Stimulated activated CD4-positive, alpha-beta T cell treated with anti-CD3 and anti-CD28 coated beads, Interleukin-2, amount 100 ng/mL, for 48 hours (primary cell): Measurements from ENCODE around the gene OR8G5.
"Not testable (repeated sequence)": the region's sequence is repeated elsewhere in the genome, so short reads cannot be mapped to it uniquely, and the experiment has no call there.

Source experiments
- DNase-seq, 2 donors: peaks; one replicate each; pipeline ENCODE4 v3.0.0-alpha.2; 2020

The OR8G5 gene

GRCh38 chr11:124256076-124256475 is at the start of gene OR8G5:
Gene OR8G5 (plus strand): TSS chr11:124256376. CDS start chr11:124264932, 8,556 bp downstream.
- no peak for DNase-seq

DNA sequence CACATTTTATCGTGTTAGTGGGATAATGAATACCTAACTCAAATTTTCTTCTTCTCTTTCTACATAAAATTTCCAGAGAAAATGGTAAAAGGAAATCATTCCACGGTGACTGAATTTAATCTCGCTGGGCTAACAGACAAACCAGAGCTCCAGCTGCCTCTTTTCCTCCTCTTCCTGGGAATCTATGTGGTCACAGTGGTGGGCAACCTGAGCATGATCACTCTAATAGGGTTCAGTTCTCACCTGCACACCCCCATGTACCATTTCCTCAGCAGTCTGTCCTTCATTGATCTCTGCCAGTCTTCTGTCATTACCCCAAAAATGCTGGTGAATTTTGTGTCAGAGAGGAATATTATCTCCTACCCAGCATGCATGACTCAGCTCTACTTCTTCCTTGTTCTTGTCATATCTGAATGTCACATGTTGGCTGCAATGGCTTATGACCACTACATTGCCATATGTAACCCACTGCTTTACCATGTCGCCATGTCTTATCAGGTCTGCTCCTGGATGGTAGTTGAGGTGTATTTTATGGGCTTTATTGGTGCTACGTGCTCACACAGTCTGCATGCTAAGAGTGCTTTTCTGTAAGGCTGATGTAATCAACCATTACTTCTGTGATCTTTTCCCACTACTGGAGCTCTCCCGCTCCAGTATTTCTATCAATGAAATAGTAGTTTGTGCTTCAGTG is 48.9 kb upstream of the OR8G5 start:
- DNase-seq, result no peak

DNA sequence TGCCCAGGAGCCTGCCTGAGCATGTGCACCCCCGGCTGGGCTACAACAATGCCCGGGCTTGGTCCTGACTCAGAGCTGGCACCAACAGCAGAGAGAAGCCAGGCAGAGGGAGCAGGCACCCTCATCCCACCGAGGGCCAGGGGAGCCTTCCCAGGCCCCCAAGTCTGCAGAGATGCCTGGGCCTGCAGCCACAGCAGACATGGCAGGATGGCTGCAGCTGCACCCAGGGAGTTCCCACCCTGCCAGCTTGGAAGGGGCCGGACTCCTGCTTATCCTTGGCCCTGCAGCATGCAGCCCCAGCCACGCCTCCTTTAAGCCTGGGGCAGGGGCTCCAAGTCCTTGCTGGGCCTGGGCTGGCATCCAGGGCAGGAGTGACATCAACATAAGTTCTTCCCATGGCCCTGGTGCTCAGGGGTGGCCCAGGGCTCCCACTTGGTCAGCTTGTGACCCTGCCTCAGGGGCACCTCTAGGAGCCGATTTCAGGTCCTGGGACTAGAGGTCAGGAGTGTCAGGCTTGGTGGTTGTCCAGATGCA is 46.3 kb upstream of the OR8G5 start:
- no peak for DNase-seq

DNA sequence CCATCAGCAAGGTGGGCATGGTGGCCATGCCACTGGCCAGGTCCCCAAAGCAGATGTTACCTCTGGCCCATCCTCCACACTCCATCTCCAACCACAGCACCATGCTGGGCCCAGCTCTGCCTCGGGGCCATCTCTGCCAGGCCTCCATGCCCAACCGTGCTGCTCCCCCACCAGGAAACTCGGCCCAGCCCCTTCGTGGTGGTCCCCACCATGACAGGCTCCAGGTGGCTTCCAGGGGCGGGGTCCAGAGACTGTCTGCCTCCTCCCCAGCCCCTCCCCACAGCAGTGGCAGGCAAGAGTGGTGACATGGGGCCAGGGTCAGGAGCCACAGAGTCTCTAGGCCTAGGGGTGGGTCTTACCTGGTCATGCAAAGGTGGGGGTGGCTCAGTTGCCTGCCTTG is 45.8 kb upstream of the OR8G5 start:
- no peak for DNase-seq

GRCh38 chr11:124211321-124211720 is 44.9 kb upstream of the OR8G5 start:
- no peak for DNase-seq

- DNase-seq, result no peak
These were observed 42.1 kb upstream of the OR8G5 start for GRCh38 chr11:124214027-124214426.

GRCh38 chr11:124219126-124219525 is 37.0 kb upstream of the OR8G5 start:
- DNase-seq, result no peak

GRCh38 chr11:124222407-124222806 is 33.8 kb upstream of the OR8G5 start:
- DNase-seq, result no peak

DNA sequence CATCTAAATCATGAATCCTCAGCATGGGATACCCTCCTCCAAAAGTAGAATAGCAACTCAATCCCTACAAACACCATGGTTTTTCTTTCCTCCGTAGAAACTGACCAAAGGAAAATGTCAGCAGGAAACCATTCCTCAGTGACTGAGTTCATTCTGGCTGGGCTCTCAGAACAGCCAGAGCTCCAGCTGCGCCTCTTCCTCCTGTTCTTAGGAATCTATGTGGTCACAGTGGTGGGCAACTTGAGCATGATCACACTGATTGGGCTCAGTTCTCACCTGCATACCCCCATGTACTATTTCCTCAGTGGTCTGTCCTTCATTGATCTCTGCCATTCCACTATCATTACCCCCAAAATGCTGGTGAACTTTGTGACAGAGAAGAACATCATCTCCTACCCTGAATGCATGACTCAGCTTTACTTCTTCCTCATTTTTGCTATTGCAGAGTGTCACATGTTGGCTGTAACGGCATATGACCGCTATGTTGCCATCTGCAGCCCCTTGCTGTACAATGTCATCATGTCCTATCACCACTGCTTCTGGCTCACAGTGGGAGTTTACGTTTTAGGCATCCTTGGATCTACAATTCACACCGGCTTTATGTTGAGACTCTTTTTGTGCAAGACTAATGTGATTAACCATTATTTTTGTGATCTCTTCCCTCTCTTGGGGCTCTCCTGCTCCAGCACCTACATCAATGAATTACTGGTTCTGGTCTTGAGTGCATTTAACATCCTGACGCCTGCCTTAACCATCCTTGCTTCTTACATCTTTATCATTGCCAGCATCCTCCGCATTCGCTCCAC is 31.4 kb upstream of the OR8G5 start:
- DNase-seq, result not testable (repeated sequence)

GRCh38 chr11:124225471-124225870 is 30.7 kb upstream of the OR8G5 start:
- DNase-seq, result no peak

- no peak for DNase-seq
These were observed 22.8 kb upstream of the OR8G5 start for GRCh38 chr11:124233376-124233775.

DNA sequence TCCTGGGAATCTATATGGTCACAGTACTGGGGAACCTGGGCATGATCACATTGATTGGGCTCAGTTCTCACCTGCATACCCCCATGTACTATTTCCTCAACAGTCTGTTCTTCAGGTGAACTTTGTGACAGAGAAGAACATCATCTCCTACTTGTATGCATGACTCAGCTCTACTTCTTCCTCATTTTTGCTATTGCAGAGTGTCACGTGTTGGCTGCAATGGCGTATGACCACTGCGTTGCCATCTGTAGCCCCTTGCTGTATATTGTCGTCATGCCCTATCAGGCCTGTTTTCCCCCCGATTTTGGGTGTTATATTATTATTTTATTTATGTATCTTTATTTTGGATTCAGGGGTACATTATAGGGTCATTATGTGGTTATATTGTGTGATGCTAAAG is 17.7 kb upstream of the OR8G5 start:
- no peak for DNase-seq

DNA sequence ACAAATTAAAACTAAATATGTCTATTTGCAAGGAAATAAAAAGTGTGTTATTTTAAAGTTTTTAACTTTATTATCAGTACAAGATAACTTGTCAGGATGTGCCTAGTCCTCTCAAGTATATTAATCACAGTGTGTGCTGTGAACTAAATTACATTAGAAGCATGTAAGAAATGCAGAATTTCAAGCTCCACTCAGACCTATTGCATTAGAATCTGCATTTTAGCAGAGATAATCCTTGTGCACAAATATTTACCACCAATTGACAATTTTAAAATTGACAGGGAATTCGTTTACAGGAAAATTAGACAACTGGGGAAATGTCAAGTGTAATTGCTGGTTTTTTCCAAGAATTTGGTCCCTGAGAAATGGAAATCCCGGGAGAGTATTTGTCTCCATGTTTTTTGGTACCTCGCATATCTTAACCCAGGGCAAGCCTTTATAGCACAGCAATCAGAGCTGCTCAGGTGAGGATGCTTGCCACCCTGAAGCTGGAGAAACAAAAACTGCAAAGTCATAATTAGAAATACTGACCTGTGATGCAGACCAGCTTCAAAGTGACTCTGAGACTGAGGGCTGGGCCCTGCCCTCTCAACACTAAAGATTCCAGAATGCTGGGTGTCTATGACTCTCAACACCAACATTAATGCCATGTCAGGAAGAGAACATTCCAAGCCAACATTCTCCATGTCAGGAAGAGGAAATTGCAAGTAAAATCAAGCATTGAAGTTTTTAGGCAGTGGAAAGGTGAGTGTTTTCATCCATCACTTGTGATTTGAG is 15.4 kb upstream of the OR8G5 start, which contains the start of gene OR8G1:
Gene OR8G1 (plus strand): TSS at position 475 of the 777 bp plus-strand sequence. CDS start 8,581 bp downstream, outside the sequence.
- no peak for DNase-seq

DNA sequence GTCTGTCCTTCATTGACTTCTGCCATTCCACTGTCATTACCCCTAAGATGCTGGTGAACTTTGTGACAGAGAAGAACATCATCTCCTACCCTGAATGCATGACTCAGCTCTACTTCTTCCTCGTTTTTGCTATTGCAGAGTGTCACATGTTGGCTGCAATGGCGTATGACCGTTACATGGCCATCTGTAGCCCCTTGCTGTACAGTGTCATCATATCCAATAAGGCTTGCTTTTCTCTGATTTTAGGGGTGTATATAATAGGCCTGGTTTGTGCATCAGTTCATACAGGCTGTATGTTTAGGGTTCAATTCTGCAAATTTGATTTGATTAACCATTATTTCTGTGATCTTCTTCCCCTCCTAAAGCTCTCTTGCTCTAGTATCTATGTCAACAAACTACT is 6.3 kb upstream of the OR8G5 start:
- not testable (repeated sequence) for DNase-seq

GRCh38 chr11:124265041-124265440 is 8.9 kb downstream of the OR8G5 start:
- not testable (repeated sequence) for DNase-seq

DNA sequence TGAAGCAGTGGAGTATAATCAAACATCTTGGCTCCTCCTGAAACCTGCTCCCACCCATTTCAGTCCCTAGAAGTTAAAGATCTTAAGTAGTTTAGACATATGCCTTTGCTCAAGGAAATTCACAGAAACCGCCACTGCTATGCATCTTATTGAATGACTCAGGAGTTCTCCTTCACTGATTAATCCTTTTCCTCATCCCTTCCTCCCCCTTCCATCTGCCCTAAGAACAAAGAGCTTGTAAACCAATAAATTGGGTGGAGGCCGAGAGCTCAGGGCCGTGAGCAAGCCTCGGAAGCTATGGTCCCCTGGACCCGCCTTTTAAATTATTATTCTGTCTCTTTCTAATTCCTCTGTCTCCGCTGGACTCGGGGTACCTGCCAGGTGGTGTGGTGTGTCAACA is 14.7 kb downstream of the OR8G5 start:
- DNase-seq, result not testable (repeated sequence)

- DNase-seq, result no peak
These were observed 17.8 kb downstream of the OR8G5 start for GRCh38 chr11:124274000-124274399.

GRCh38 chr11:124276081-124276480 is 19.9 kb downstream of the OR8G5 start:
- DNase-seq, result no peak

DNA sequence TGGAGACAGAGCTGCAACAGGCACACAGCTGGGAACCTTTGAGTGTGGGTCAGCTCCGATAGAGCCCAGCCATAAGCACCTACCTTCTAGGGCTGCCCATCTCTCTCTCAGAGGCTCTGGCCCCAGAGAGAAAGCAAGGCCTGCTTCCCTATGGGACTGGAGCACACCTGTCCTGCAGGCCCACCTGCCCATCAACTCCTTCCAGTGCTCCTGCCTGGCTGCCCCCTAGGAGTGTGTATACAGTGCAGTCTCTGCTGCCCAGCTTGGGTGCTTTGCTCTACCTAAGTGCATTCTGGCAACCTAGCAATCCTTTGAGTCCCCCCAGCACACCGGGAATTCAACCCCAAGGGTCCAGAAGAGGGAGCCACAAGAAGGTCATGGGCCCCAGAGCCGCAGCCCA is 21.0 kb downstream of the OR8G5 start:
- DNase-seq, result no peak

DNA sequence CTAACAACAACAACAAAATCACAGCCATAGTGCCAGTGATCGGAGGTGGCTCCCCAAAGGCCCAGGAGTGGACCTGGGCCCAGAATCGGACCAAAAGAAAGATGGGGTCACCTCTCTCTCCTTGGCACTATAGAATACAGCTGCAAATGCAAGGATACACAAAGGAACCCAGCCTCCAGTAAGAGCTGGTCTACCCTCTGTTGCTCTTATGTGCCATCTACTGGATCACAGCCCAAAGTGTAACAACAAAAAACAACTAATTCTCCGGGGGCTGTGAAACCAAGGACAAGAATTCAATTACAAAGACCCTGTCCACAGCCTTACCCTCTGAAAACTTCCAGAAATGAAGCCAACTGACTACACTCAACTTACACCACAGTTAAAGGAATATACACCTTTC is 21.6 kb downstream of the OR8G5 start:
- DNase-seq, result no peak

DNA sequence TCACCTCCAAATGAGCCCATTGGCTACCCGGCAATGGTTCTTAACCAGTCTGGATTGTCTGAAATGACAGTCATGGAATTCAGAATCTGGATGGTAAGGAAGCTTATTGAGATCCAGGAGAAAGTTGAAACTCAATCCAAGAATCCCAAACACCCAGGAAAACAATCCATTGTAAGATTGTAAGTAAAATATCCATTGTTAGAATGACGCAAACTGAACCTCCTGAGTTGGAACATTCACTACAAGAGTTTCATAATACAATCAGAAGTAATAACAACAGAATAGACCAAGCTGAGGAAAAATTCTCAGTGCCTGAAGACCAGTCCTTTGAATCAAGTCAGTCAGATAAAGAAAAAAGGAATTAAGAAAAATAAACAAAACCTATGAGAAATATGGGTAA is 22.1 kb downstream of the OR8G5 start:
- no peak for DNase-seq

DNA sequence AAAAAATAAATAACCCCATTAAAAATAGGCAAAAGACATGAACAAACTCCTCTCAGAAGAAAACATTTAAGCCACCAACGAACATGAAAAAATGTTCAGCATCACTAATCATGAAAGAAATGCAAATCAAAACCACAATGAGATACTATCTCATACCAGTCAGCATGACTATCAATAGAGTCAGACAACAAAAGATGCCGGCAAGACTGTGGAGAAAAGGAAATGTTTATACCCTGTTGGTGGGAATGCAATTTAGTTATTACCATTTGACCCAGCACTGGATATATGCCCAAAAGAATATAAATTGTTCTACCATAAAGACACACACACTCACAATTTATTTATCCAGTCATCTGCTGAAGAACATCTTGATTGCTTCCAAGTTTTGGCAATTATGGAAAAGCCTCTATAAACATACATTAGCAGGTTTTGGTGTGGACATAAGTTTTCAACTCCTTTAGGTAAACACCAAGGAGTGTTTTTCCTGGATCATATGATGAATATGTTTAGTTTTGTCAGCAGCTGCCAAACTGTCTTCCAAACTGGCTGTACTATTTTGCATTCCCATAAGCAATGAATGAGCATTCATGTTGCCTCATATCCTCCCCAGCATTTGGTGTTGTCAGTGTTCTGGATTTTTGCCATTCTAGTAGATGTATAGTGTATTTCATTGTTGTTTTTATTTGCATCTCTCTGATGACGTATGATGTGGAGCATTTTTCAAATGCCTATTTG is 29.6 kb downstream of the OR8G5 start:
- DNase-seq, result no peak
